ENCODE measurements around the gene CADPS. TPM values are rescaled to one million over a fixed set of nuclear protein-coding genes. Genes with fewer than 3 reads are reported as not detected.

Gene CADPS
- total RNA-seq, 1 experiment from 2014 or later = 7.0 TPM

DNA sequence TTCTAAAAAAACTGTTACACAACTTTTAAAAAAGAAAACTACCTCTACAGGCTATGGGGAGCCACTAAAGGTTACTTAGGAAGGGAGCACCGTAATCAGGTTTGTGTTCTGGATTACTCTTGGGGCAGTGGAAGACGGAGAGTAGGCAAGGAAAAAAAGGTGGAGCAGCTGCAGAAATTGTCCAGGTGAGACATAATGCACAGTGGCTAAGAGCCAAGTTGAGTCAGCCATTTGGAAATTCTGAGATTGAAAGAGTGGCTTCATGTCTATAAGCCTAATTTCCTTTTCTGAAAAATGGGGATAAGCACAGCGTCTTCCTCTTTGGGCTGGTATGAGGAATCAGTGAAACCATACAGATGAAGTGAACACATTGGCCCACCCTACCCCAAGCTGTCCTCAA, 195.2 kb downstream of the CADPS start:
- DNase-seq (ENCODE audit: low spot score) (no peak), ATAC-seq (no peak)
- Mint-ChIP-seq H3K9me3 (peaks cover 8% of the 10 kb centered on the region), H3K36me3 (no peaks in the 10 kb centered on the region; the same call in 1 of the 2 replicates), H3K27me3 (ENCODE audit: low read depth) (peaks cover 3% of the 10 kb centered on the region; the same call in 1 of the 2 replicates), H3K27ac (no peak overlapping the region), H3K4me1 (peaks cover 36% of the 10 kb centered on the region), H3K4me3 (no peak overlapping the region)
- ChIA-PET POLR2A (no interaction called here), CTCF (interaction anchor here (0.8 to 1.9 kb wide), 3 partner anchors 11 to 194 kb away, joined by 3 to 8 read pairs (median 3); no protein-coding TSS in a partner anchor)
- TF ChIP-seq ELF4 (CRISPR knock-in tag; IDR thresholded peaks at IDR 0.05; ENCODE audit: low read depth) (no peak), NR2C2 (CRISPR knock-in tag; IDR thresholded peaks at IDR 0.05) (no peak), JAZF1 (CRISPR knock-in tag; IDR thresholded peaks at IDR 0.05) (no peak), ZNF671 (CRISPR knock-in tag; IDR thresholded peaks at IDR 0.05) (no peak), IRF2 (CRISPR knock-in tag; IDR thresholded peaks at IDR 0.05; ENCODE audit: borderline replicate concordance, low read depth) (no peak), ETV6 (CRISPR knock-in tag; IDR thresholded peaks at IDR 0.05) (no peak), ZNF121 (CRISPR knock-in tag; IDR thresholded peaks at IDR 0.05) (no peak), OVOL2 (CRISPR knock-in tag; IDR thresholded peaks at IDR 0.05; ENCODE audit: borderline replicate concordance) (no peak)
- TF ChIP-seq, protein P1, sequence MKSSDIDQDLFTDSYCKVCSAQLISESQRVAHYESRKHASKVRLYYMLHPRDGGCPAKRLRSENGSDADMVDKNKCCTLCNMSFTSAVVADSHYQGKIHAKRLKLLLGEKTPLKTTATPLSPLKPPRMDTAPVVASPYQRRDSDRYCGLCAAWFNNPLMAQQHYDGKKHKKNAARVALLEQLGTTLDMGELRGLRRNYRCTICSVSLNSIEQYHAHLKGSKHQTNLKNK (CRISPR knock-in tag; IDR thresholded peaks at IDR 0.05) = no peak
- TF ChIP-seq, protein P2, sequence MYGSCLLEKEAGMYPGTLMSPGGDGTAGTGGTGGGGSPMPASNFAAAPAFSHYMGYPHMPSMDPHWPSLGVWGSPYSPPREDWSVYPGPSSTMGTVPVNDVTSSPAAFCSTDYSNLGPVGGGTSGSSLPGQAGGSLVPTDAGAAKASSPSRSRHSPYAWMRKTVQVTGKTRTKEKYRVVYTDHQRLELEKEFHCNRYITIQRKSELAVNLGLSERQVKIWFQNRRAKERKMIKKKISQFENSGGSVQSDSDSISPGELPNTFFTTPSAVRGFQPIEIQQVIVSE (CRISPR knock-in tag; IDR thresholded peaks at IDR 0.05; ENCODE audit: borderline replicate concordance) = no peak
- TF ChIP-seq, protein P3, sequence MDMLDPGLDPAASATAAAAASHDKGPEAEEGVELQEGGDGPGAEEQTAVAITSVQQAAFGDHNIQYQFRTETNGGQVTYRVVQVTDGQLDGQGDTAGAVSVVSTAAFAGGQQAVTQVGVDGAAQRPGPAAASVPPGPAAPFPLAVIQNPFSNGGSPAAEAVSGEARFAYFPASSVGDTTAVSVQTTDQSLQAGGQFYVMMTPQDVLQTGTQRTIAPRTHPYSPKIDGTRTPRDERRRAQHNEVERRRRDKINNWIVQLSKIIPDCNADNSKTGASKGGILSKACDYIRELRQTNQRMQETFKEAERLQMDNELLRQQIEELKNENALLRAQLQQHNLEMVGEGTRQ (CRISPR knock-in tag; IDR thresholded peaks at IDR 0.05) = no peak

DNA sequence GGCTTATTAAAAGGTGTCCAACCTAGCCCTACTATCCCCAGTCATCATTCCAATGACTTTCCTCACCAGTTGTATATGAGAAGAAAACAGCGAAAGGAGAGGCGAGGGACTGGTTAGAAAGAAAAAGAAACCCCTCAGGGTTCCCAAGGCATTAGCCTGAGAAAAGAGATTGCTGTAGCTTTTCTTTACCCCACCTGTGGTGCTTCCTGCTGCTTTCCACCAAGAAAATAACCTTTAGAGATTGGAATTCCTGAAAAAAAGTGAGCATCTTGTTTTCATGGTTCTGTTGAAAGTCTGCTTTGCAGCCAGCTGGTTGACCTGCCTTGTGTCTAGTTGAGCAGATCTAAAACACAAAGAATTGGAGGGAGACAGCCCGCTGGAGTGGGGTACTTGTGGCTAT, 196.4 kb downstream of the CADPS start:
- H3K9me3 Mint-ChIP-seq = peaks cover 8% of the 10 kb centered on the region
- ATAC-seq (peak; percentile 93), DNase-seq (ENCODE audit: low spot score) (peak; percentile 31)
- ChIA-PET CTCF (interaction anchor here (0.6 to 1.9 kb wide), 6 partner anchors 10 to 566 kb away, joined by 3 to 8 read pairs (median 3); no protein-coding TSS in a partner anchor), POLR2A (interaction anchor here (0.6 to 0.7 kb wide), 2 partner anchors 14 to 195 kb away, joined by 3 read pairs; no protein-coding TSS in a partner anchor)
- peak overlapping the region; percentile 82 for H3K27ac Mint-ChIP-seq
- H3K4me3 Mint-ChIP-seq = no peak overlapping the region; the same call in 1 of the 2 replicates
- H3K27me3 Mint-ChIP-seq (ENCODE audit: low read depth) = peaks cover 3% of the 10 kb centered on the region; the same call in 1 of the 2 replicates
- H3K4me1 Mint-ChIP-seq = peaks cover 36% of the 10 kb centered on the region
- H3K36me3 Mint-ChIP-seq = no peaks in the 10 kb centered on the region; the same call in 1 of the 2 replicates
- TF ChIP-seq, protein P4, sequence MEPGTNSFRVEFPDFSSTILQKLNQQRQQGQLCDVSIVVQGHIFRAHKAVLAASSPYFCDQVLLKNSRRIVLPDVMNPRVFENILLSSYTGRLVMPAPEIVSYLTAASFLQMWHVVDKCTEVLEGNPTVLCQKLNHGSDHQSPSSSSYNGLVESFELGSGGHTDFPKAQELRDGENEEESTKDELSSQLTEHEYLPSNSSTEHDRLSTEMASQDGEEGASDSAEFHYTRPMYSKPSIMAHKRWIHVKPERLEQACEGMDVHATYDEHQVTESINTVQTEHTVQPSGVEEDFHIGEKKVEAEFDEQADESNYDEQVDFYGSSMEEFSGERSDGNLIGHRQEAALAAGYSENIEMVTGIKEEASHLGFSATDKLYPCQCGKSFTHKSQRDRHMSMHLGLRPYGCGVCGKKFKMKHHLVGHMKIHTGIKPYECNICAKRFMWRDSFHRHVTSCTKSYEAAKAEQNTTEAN (CRISPR knock-in tag; IDR thresholded peaks at IDR 0.05) = no peak
- no peak for TF ChIP-seq CBFB (CRISPR knock-in tag; IDR thresholded peaks at IDR 0.05; ENCODE audit: low read depth)
- no peak for TF ChIP-seq TEAD4 (CRISPR knock-in tag; IDR thresholded peaks at IDR 0.05)
- peak; percentile 88 for TF ChIP-seq ZNF423 (CRISPR knock-in tag; IDR thresholded peaks at IDR 0.05)
- TF ChIP-seq ETV6 (CRISPR knock-in tag; IDR thresholded peaks at IDR 0.05) = no peak
- TF ChIP-seq, protein P5, sequence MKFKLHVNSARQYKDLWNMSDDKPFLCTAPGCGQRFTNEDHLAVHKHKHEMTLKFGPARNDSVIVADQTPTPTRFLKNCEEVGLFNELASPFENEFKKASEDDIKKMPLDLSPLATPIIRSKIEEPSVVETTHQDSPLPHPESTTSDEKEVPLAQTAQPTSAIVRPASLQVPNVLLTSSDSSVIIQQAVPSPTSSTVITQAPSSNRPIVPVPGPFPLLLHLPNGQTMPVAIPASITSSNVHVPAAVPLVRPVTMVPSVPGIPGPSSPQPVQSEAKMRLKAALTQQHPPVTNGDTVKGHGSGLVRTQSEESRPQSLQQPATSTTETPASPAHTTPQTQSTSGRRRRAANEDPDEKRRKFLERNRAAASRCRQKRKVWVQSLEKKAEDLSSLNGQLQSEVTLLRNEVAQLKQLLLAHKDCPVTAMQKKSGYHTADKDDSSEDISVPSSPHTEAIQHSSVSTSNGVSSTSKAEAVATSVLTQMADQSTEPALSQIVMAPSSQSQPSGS (CRISPR knock-in tag; IDR thresholded peaks at IDR 0.05; ENCODE audit: borderline replicate concordance, low read depth) = no peak
- TF ChIP-seq GABPB1 (CRISPR knock-in tag; IDR thresholded peaks at IDR 0.05) = no peak
- TF ChIP-seq TEAD1 (CRISPR knock-in tag; IDR thresholded peaks at IDR 0.05) = 0 out of 2 replicates have a peak, but pooled peaks have one; percentile 38
- TF ChIP-seq, protein P6, sequence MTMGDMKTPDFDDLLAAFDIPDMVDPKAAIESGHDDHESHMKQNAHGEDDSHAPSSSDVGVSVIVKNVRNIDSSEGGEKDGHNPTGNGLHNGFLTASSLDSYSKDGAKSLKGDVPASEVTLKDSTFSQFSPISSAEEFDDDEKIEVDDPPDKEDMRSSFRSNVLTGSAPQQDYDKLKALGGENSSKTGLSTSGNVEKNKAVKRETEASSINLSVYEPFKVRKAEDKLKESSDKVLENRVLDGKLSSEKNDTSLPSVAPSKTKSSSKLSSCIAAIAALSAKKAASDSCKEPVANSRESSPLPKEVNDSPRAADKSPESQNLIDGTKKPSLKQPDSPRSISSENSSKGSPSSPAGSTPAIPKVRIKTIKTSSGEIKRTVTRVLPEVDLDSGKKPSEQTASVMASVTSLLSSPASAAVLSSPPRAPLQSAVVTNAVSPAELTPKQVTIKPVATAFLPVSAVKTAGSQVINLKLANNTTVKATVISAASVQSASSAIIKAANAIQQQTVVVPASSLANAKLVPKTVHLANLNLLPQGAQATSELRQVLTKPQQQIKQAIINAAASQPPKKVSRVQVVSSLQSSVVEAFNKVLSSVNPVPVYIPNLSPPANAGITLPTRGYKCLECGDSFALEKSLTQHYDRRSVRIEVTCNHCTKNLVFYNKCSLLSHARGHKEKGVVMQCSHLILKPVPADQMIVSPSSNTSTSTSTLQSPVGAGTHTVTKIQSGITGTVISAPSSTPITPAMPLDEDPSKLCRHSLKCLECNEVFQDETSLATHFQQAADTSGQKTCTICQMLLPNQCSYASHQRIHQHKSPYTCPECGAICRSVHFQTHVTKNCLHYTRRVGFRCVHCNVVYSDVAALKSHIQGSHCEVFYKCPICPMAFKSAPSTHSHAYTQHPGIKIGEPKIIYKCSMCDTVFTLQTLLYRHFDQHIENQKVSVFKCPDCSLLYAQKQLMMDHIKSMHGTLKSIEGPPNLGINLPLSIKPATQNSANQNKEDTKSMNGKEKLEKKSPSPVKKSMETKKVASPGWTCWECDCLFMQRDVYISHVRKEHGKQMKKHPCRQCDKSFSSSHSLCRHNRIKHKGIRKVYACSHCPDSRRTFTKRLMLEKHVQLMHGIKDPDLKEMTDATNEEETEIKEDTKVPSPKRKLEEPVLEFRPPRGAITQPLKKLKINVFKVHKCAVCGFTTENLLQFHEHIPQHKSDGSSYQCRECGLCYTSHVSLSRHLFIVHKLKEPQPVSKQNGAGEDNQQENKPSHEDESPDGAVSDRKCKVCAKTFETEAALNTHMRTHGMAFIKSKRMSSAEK (CRISPR knock-in tag; IDR thresholded peaks at IDR 0.05; ENCODE audit: borderline replicate concordance) = 0 out of 2 replicates have a peak, but pooled peaks have one; percentile 48
- no peak for TF ChIP-seq ZNF138 (CRISPR knock-in tag; conservative IDR thresholded peaks at IDR 0.05)
- no peak for TF ChIP-seq KAT7 (CRISPR knock-in tag; IDR thresholded peaks at IDR 0.05; ENCODE audit: borderline replicate concordance)
- TF ChIP-seq GRHL2 (CRISPR knock-in tag; IDR thresholded peaks at IDR 0.05; ENCODE audit: insufficient replicate concordance, severe bottlenecking) = no peak
- no peak for TF ChIP-seq IRF2 (CRISPR knock-in tag; IDR thresholded peaks at IDR 0.05; ENCODE audit: borderline replicate concordance, low read depth)
- TF ChIP-seq PRRX2 (CRISPR knock-in tag; IDR thresholded peaks at IDR 0.05) = no peak
- no peak for TF ChIP-seq ZNF219 (CRISPR knock-in tag; IDR thresholded peaks at IDR 0.05; ENCODE audit: borderline replicate concordance)
- no peak for TF ChIP-seq NFE2L1 (CRISPR knock-in tag; IDR thresholded peaks at IDR 0.05)
